ENCODE measurements around the gene TK2. TPM values are rescaled to one million over a fixed set of nuclear protein-coding genes. Genes with fewer than 3 reads are reported as not detected.

Gene TK2
- total RNA-seq, 1 donor from 2014 or later, result 25.2 TPM

- DNase-seq (ENCODE audit: low read depth), result no peak
- TF ChIP-seq CTCF (IDR thresholded peaks at IDR 0.05; ENCODE audit: insufficient read depth, low read length, poor library complexity, severe bottlenecking), result no peak
- no peak overlapping the region for H3K4me3 ChIP-seq (ENCODE audit: low read depth, low read length)
Measured at GRCh38 chr16:66509576-66509975, 40.3 kb downstream of the TK2 start.

DNA sequence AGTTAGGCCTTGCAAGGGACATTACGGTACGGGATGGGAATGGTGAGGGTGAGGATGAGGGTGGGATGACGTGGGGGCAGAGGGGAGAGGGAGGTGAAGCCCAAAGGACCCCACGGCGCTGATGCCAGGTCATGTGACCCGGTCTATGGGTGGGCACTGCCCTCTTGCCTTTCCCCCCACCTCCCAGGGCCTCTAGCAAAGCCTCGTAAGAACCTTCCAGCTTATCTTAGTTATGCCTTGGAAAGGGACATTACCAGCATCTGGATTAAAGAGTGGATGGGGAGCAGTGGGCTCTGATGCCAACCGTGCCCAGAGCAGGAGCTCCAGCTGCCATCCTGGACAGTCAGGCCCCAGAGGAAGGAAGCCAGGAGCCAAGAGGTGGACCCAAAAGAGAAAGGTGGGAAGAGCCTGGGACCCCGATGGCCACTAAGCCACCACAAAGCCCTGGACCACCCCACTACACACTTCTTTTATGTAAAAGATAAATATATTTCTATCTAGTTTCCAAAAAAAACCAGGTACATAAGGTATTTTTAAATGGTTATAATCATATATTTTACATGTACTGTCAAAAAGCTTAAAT is 40.9 kb downstream of the TK2 start:
- H3K4me3 ChIP-seq (ENCODE audit: low read depth, low read length), result no peak overlapping the region
- DNase-seq (ENCODE audit: low read depth), result no peak
- H3K27me3 ChIP-seq (ENCODE audit: control insufficient read depth, insufficient read depth, low read length), result no peaks in the 10 kb centered on the region
- H3K36me3 ChIP-seq (ENCODE audit: control insufficient read depth, insufficient read depth, low read length), result no peaks in the 10 kb centered on the region
- no peak for TF ChIP-seq CTCF (IDR thresholded peaks at IDR 0.05; ENCODE audit: insufficient read depth, low read length, poor library complexity, severe bottlenecking)

More at GRCh38 chr16:66509576-66509975, 40.3 kb downstream of the TK2 start:
- no peaks in the 10 kb centered on the region for H3K27me3 ChIP-seq (ENCODE audit: control insufficient read depth, insufficient read depth, low read length)
- no peaks in the 10 kb centered on the region for H3K36me3 ChIP-seq (ENCODE audit: control insufficient read depth, insufficient read depth, low read length)

GRCh38 chr16:66508248-66508913 is 41.5 kb downstream of the TK2 start:
- no peak overlapping the region for H3K4me3 ChIP-seq (ENCODE audit: low read depth, low read length)
- no peaks in the 10 kb centered on the region for H3K36me3 ChIP-seq (ENCODE audit: control insufficient read depth, insufficient read depth, low read length)
- H3K27me3 ChIP-seq (ENCODE audit: control insufficient read depth, insufficient read depth, low read length), result no peaks in the 10 kb centered on the region
- peak; percentile 80 for DNase-seq (ENCODE audit: low read depth)
- no peak for TF ChIP-seq CTCF (IDR thresholded peaks at IDR 0.05; ENCODE audit: insufficient read depth, low read length, poor library complexity, severe bottlenecking)

- no peak for TF ChIP-seq CTCF (IDR thresholded peaks at IDR 0.05; ENCODE audit: insufficient read depth, low read length, poor library complexity, severe bottlenecking)
- no peaks in the 10 kb centered on the region for H3K27me3 ChIP-seq (ENCODE audit: control insufficient read depth, insufficient read depth, low read length)
- no peaks in the 10 kb centered on the region for H3K36me3 ChIP-seq (ENCODE audit: control insufficient read depth, insufficient read depth, low read length)
- no peak for DNase-seq (ENCODE audit: low read depth)
- H3K4me3 ChIP-seq (ENCODE audit: low read depth, low read length), result no peak overlapping the region
Measured at GRCh38 chr16:66507731-66508239, 42.1 kb downstream of the TK2 start.

- no peaks in the 10 kb centered on the region for H3K36me3 ChIP-seq (ENCODE audit: control insufficient read depth, insufficient read depth, low read length)
- no peak for DNase-seq (ENCODE audit: low read depth)
- no peak for TF ChIP-seq CTCF (IDR thresholded peaks at IDR 0.05; ENCODE audit: insufficient read depth, low read length, poor library complexity, severe bottlenecking)
- H3K4me3 ChIP-seq (ENCODE audit: low read depth, low read length), result no peak overlapping the region
- H3K27me3 ChIP-seq (ENCODE audit: control insufficient read depth, insufficient read depth, low read length), result no peaks in the 10 kb centered on the region
Measured at GRCh38 chr16:66503612-66504011, 46.3 kb downstream of the TK2 start.

Data from kidney epithelial cell (primary cell).